AG04450 (cell line): ENCODE results near the gene TMEM140. TPM values are rescaled to one million over a fixed set of nuclear protein-coding genes. Genes with fewer than 3 reads are reported as not detected.

Source experiments
- CTCF ChIA-PET: fragments of 300-600, 350-600 bp; formaldehyde crosslinking; extraction: SDS; loops from one replicate; lab custom pipeline; 2022; ENCODE audit warnings: antibody characterized with exemption, inconsistent platforms; lab: Charles Lee
- POLR2A ChIA-PET: fragments of 350-600 bp; formaldehyde crosslinking; extraction: SDS; loops from one replicate; lab custom pipeline; 2021; ENCODE audit warnings: antibody characterized with exemption, inconsistent platforms; lab: Yijun Ruan, JAX
- DNase-seq: peaks from one replicate; pipeline ENCODE4 v3.0.0-alpha.2; 2011; ENCODE audit warnings: low read depth, low spot score
- H3K27ac ChIP-seq: one replicate; pipeline ENCODE4 v1.5.1; 2012; ENCODE audit warnings: low read depth, low read length, control low read depth
- H3K27me3 ChIP-seq: one replicate; pipeline ENCODE4 v1.6.0; 2012; ENCODE audit warnings: low read length; ENCODE audit not compliant: control insufficient read depth, insufficient read depth
- H3K4me3 ChIP-seq: 2 replicates; pipeline ENCODE4 v1.5.1; 2011; ENCODE audit warnings: mild to moderate bottlenecking, low read depth, low read length, control low read depth
- H3K9me3 ChIP-seq: 2 replicates; pipeline ENCODE4 v1.5.1; 2012; ENCODE audit warnings: low read length; ENCODE audit not compliant: control insufficient read depth, insufficient read depth
- CTCF ChIP-seq: IDR thresholded peaks from 2 replicates; pipeline ENCODE4 v1.5.1; 2011; ENCODE audit warnings: low read depth, low read length, control low read depth, inconsistent platforms
- polyA plus RNA-seq: library from polyadenylated mRNA; depleted of rRNA; stranded (reverse); fragments of >200 nt; gene quantifications from 2 replicates; pipeline ENCODE4 v1.2.3, GENCODE V29; 2011

TMEM140 gene
- polyA plus RNA-seq, 1 experiment: 1.0 TPM

GRCh38 chr7:135150072-135150782 is 2.4 kb downstream of the TMEM140 start:
- no peak for DNase-seq
- ChIA-PET CTCF (interaction anchor here (1.2 kb wide), 1 partner anchor 21 kb away, joined by 3 read pairs; no protein-coding TSS in a partner anchor), POLR2A (no interaction called here)
- no peak overlapping the region for H3K4me3 ChIP-seq
- no peak overlapping the region for H3K27ac ChIP-seq
- H3K27me3 ChIP-seq: no peaks in the 10 kb centered on the region
- no peaks in the 10 kb centered on the region for H3K9me3 ChIP-seq
- TF ChIP-seq CTCF: no peak

GRCh38 chr7:135151132-135151531 is 3.3 kb downstream of the TMEM140 start:
- Histone ChIP-seq H3K27ac (no peak overlapping the region), H3K9me3 (no peaks in the 10 kb centered on the region), H3K27me3 (peaks cover 2% of the 10 kb centered on the region), H3K4me3 (no peak overlapping the region)
- TF ChIP-seq CTCF: no peak
- no peak for DNase-seq
- ChIA-PET CTCF (interaction anchor here (1.2 kb wide), 1 partner anchor 20 kb away, joined by 3 read pairs; no protein-coding TSS in a partner anchor), POLR2A (no interaction called here)

GRCh38 chr7:135151533-135151932 is 3.7 kb downstream of the TMEM140 start:
- ChIA-PET POLR2A (no interaction called here), CTCF (interaction anchor here (1.2 kb wide), 1 partner anchor 20 kb away, joined by 3 read pairs; no protein-coding TSS in a partner anchor)
- Histone ChIP-seq H3K9me3 (peaks cover under 1% of the 10 kb centered on the region; the same call in 1 of the 2 replicates), H3K4me3 (no peak overlapping the region), H3K27me3 (peaks cover 2% of the 10 kb centered on the region), H3K27ac (no peak overlapping the region)
- DNase-seq: no peak
- TF ChIP-seq CTCF: no peak

- Histone ChIP-seq H3K27ac (no peak overlapping the region), H3K4me3 (no peak overlapping the region), H3K9me3 (peaks cover 6% of the 10 kb centered on the region; the same call in 1 of the 2 replicates), H3K27me3 (peaks cover 2% of the 10 kb centered on the region)
- ChIA-PET POLR2A (no interaction called here), CTCF (no interaction called here)
- TF ChIP-seq CTCF: no peak
- DNase-seq: no peak
Observed at GRCh38 chr7:135152442-135152841, 4.6 kb downstream of the TMEM140 start.

GRCh38 chr7:135154734-135155133 is 6.9 kb downstream of the TMEM140 start:
- TF ChIP-seq CTCF: no peak
- Histone ChIP-seq H3K4me3 (no peak overlapping the region), H3K27ac (no peak overlapping the region), H3K27me3 (peaks cover 2% of the 10 kb centered on the region), H3K9me3 (peaks cover 7% of the 10 kb centered on the region; the same call in 1 of the 2 replicates)
- no peak for DNase-seq
- ChIA-PET POLR2A (no interaction called here), CTCF (no interaction called here)
